Stimulated activated CD8-positive, alpha-beta memory T cell treated with anti-CD3 and anti-CD28 coated beads, Interleukin-7, amount 100 ng/mL, for 1 hour (primary cell): ENCODE measurements around the gene DENND5B.

Experiments
- DNase-seq, 2 donors: peaks; one replicate each; pipeline ENCODE4 v3.0.0-alpha.2; 2020; ENCODE audit warnings: low read depth in 2 of 2

The DENND5B gene

DNA sequence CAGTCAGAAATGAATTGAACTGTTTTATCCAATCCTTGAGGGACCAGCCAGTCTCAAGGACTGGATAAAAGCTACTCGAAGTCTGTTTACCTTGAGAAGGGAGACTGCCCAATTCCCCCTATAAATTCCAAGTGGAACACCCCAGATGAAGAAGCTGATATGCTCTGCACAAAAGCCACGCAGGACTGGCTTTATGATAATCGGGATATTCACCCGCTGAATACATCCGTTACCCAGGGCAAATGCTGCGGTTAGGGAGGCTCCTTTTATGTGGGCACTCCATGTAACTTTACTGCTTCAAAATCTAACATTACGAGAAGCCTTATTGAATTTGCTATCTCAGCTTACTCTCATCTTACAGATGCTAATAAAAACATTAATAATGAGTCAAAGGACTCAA lies 119.1 kb downstream of the DENND5B start:
- no peak for DNase-seq

DNA sequence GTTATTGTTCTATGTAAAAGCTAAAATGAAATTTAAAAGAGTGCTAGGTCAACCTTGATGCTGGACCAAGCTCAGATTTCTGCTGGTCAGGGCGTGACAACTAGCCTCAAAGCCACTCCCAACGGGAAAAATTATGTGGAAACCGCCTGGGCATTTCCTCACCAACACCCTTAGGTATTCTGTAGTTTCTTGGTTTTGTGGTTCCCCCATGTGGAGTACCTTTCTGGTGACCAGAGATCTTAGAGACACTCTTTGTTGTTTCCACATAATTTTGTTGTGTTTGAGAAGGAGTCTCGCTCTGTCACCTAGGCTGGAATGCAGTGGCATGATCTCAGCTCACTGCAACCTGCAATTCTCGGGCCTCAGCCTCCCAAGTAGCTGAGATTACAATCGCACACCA lies 119.9 kb downstream of the DENND5B start:
- DNase-seq = no peak

DNA sequence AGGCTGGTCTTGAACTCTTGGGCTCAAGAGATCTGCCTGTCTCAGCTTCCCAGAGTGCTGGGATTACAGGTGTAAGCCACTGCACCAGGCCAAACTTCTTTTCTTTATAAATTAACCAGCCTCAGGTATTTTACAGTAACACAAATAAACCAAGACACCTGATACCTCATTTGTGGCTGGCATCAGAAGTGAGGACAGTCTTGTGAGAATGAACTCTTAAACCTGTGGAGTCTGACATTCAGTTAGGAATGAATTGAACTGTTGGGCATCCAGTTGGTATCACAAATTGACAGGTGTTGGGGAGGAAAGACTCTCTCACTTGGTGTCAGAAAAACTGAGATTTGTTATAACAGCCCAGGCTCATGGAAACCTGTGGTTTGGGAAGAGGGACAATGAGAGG lies 120.5 kb downstream of the DENND5B start:
- no peak for DNase-seq

DNA sequence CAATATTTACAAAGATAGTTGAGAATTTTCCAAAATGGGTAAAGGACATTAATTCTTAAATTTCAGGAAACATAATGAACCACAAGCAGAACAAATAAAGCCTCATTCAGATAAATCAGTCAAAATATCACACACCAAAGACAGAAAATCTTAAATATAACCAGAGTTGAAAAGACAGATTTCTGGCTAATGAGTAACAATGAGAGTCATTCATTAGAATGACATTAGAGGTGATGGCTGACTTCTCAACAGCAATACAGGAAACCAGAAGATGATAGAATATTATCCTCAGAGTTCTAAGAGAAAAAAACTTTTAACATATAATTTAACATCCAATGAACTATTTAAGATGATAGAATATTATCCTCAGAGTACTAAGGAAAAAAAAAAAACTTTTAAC lies 124.2 kb downstream of the DENND5B start:
- DNase-seq = no peak

DNA sequence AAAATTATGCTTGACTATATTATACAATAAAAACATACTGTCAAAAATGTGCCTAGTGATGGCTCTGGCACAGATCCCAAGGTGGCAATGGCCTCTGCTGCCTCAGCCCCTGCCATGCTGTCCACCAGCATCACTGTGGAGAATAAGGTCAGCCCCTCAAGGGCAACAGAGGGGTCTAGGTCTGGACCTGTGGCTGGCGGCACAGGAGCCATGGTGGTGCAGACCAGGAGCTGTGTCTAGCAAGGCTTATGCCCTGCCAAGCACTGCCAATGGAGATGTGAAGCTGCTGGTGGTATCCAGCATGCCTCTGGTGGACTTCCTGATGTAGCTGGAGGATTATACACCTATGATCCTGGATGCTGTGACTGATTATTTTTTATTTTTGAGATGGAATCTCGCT lies 125.9 kb downstream of the DENND5B start:
- DNase-seq = no peak

DNA sequence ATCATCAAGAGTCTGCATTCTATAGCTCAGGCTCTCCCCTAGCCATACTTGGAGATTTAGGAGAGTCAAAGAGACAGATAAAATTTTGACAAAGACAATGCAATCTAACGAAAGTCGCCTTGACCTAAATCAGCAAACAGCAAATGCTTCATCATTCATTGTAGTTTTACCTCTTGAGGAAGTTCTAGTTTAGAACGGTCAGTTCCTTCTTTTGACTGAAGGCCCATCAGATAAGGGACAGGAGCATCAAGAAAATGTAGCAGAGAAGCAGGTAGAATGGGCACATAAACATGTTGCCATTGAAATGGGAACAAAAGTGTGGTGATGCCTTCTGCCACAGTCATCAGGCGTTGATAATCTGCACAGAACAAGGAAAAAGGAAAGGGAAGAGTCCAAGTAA lies 130.9 kb downstream of the DENND5B start:
- no peak for DNase-seq

DNA sequence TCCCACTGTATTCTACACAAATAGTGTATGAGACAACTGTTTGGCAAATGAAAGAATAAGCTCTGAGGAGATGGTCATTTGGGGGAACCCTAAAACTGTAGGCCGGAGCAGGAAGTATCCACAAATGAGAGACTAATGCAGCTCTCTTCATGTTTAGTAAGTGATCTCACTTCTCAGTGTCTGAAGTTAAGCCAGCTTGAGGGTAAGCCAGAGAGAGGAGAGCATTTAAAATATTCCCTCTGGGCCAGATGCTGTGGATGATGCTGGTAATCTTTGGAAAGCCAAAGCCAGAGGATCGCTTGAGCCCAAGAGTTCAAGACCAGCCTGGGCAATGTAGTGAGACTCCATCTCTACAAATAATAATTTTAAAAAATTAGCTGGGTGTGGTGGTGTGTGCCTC lies 134.4 kb downstream of the DENND5B start:
- DNase-seq = no peak

DNA sequence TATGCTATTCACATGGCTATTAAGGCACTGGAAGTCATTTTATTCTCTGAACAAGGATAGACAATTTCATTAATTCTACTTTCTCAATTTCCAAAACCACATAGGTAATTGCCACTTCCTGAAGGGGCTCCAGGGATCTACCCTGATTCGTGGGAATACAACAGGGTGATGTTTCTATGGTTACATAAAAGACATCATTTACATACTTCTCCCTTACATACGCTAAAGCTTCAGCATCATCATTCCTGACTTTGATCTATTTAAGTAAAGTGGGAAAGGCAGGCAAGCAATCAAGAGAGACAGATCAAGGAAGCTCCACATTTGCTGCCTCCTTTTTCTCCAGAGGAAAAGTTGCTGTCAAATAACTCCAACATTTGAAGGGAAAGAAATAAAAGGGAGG lies 146.2 kb downstream of the DENND5B start:
- DNase-seq = no peak

DNA sequence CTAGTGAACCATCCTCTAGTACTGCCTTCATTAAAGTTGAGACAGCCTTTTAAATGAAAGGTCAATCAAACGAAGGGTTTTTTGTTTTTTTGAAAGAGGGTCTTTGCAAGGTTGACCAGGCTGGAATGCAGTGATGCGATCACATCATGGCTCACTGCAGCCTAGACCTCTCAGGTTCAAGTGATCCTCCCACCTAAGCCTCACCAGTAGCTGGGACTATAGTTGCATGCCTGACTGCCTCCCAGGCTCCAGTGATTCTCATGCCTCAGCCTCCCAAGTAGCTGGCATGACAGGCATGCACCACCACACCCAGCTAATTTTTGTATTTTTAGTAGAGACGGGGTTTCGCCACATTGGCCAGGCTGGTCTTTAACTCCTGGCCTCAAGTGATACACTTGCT lies 150.3 kb downstream of the DENND5B start:
- no peak for DNase-seq

DNA sequence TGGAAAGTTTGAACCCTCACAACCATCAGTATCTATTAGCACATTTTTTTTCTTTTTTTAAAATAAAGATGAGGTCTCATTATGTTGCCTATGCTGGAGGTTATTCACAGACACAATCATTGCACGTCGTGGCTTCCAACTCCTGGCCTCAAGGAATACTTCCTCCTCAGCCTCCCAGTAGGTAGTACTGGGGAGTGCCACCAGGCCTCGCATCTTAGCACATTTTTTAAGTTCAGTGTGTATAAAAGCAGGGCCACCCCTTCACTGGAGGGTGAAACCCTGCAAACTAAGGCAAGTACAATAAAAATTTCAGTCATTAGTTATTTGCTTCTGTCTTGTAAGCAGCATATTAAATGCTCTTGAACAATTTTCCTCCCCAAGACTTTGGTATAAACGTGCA lies 150.8 kb downstream of the DENND5B start:
- no peak for DNase-seq

DNA sequence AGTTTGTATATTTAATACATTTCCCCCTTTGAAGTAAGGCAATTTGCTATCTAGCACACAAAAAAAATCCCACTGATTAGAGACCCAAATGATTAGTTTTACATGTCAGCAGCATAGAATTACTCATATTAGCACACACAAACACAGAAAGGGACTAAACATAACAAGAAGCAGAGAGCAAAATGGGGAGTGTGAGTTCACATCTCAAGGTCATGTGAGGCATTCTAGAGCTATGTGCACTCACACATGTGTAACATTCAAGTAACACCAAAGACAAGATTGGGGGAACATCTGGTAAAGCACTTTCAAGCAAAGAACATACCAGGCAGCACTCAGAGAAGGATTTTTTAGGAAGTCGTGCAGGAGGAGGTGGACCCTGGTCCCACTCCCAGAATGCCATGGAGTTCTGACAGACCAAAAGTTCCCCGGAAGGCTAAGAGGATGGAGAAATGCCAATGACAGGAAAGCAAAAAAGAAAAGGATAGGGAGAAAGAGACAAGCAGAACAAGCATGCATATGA lies 159.2 kb downstream of the DENND5B start:
- no peak for DNase-seq

DNA sequence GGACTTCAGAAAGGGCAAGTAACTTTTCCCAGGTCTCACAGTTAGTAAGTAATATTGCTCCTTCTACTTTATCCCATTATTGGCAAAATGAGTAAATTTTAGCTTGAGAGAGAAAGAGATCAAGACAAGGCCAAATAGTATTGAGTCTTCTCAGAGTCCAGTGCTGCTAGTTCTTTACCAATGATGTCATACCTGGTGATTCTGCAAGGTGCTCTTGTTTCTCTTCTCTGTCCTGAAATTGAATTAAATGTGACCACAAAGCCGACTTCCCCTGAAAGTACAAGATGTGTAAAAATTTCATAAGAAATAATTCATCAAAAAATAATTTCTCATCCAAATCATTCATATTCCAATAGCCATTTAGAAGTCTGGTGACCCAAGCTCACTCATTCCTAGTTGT lies 167.5 kb downstream of the DENND5B start:
- no peak for DNase-seq

DNA sequence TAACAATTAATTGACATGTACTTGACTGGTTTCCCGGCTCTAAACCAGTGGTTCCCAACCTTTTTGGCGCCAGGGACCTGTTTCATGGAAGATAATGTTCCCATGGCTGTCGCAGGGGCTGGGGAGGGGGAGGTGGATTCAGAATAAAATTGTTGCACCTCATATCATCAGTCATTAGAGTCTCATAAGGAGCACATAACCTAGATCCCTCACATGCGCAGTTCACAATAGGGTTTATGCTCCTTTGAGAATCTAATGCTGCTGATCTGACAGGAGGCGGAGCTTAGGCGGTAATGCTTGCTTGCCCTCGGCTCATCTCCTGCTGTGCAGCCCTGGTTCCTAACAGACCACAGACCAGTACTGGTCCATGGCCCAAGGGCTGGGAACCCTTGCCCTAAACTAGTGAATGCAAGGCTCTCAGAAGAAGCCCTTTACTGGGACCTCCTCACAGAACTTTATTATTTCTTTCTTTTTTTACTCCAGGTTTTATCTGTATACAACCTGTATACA lies 178.6 kb downstream of the DENND5B start:
- no peak for DNase-seq

DNA sequence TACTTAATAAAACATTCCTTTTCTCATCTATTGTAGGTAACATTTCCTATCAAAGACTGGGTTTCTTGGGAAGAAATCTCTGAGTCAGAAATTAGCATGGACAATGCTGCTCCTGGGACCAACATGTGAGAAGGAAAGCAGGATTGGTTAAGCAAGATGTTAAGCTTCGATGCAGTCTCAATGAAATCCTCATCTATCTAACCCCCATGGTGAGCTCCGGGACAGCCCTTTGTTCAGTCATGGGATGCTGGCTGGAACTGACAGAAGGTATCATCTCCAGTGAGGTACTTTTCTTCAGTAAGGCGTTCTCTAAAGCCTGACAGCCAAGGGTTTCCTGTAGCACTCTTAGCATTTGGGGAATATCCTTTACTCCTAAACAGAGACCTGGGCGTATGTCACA lies 182.2 kb downstream of the DENND5B start:
- no peak for DNase-seq

DNA sequence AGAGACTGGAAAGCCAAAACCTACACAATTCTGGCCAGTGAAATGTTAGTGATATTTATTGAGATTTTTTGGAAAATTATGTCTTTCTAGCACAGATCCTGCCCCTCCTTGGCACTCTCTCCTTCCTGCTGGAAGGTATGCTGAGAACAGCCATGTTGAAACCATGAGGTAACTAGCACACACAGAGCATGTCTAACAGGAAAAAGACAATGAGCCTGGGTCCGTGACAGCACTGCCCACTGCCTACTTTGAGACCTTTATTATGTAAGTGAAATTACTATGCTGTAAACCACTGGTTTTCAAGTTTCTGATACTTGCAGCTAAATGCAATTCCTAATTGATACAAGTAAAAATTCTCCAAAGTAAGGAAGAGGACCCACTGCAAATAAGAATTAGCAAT lies 183.4 kb downstream of the DENND5B start:
- no peak for DNase-seq

DNA sequence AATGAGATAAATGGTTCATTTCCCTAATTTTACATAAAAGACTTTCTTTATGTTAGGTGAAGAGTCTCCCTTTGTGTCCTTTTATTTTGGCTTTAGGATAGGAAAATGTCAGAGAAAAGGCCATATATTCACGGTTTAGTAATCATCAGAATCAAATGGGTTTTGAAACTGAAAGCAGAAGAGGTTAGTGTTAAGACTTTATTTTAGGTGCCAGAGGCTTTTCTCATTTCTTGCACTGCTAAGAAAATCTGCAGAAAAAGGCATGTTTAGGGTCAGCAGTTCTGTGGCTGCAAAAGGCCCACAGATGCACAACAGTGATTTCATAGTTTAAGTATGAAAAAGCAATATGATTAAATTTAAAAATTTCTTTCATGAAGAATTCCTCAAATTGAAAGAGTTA lies 184.6 kb downstream of the DENND5B start:
- no peak for DNase-seq

DNA sequence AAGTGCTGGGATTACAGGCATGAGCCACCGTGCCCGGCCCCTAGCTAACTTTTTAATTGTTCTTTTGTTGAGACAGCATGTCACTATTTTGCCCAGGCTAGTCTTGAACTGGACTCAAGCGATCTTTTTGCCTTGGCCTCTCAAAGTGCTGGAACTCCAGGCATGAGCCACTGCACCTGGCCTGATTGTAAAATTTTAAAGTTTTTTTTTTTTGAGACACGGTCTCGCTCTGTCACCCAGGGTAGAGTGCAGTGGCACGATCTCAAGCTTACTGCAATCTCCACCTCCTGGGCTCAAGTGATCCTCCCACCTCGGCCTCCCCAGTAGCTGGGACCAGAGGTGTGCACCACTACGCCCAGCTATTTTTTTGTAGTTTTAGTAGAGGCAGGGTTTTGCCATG lies 185.9 kb downstream of the DENND5B start:
- DNase-seq = no peak

DNA sequence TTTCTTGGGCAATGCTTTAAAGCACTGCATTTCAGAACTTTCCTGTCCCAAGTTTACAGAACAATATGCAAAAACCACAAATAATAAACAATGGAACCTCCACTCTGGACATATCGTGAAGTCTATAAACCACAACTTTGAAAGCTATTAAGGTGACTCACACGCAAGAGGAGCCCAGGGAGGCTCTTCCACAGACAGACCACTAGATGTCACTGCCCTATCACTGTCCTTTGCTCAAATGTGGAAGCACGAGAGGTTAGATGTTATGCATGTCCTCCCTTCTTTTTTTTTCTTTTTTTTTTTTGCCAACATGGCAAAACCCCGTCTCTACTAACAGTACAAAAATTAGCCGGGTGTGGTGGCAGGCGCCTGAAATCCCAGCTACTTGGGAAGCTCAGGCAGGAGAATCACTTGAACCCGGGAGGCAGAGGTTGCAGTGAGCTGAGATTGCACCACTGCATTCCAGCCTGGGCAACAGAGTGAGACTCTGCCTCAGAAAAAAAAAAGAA lies 187.8 kb downstream of the DENND5B start:
- peak in 1 of 2 donors; percentile 10 for DNase-seq

DNA sequence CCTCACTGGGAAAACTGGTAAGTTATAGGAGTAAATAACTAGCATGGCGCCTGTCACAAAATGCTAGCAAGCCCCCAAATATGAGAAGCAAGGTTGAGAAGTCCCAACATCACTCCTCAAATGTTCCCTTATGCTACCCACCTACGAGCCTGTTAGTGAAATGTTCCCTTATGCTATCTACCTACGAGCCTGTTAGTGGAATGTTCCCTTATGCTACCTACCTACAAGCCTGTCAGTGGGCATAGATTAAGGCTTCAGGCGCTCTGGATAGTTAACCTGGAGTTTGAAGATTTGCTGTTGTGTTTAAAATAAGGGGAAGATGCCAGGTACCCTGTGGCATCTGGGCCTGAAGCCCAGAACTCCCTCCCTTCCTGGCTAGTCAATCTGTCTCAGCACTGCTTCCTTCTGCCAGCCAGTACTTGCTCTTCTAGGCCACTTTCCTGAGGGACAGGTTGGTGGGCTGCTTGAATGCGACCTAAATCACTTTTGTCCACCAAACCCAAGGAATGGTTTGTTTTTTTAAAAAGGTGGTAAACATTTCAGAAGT lies 197.9 kb downstream of the DENND5B start:
- DNase-seq = no peak

DNA sequence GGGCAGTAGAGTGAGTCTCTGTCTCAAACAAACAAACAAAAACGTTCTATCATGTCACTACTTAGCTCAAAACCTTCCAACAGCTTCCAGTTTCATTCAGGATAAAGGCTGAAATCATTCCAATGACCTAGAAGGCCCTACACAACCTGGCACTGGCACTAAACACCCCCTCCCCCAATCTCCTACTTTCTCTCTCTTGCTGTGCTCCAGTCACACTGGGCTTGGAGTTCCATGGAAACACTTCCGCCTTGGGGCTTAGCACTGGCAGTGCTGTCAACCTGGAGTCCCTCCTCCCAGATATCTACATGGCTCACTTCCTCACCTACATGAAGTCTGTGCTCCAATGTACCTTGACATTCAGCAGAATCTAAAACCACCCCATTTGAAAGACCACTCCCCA lies 199.9 kb downstream of the DENND5B start:
- no peak for DNase-seq

DNA sequence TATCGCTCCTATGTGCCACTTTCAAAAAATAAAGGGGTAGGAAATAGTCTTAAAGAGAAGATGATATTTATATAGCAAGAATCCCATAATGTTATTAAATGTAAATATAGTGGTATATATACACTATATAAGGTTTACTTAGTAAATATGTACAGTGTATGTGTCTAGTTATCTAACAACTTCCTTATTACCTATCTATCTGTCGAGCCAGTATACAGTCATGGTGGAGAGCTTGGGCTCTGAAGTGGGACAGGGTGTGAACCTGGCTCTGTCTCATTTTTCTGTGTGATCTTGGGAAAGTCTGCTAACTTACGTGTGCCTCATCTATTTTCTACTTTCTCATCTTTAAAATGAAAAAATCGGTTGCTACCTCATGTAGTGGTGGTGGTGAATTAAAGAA lies 202.2 kb downstream of the DENND5B start:
- no peak for DNase-seq

DNA sequence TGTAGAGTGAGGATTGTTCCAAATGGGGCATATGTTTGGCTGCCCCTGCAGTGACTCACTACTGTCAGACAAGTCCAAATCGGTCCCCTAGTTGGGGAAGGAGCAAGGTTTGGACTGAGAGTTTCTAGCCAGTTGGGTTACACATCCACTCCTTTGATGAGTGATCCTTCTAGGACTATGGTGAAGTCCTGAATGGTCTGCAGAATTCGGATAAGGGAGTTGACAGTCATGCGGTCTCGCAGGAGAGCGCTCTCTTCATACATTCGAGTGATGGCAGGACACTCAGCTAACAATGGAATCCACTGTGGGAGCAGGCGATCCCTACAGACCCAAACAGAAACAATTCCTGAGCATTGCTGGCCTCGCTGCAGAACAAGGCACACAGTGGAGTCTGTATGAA lies 203.5 kb downstream of the DENND5B start:
- no peak for DNase-seq

DNA sequence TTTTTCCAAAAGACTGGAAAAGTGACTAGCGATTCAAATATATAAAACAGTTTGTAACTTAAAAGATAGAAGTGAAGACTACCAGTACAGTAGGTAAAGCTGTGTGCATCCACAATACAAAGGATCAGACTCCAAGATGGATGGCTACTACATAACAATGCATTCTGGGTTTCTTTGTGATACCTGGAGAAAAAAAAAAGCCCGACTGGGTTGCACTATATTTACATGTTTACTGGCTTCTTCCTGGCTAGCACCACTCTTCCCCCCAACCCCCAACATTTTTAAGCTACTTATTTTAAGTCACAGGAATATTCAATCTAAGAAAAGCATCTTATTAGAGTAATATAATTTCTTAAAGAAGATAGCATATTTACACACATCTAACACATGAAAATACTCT lies 203.9 kb downstream of the DENND5B start:
- no peak for DNase-seq

DNA sequence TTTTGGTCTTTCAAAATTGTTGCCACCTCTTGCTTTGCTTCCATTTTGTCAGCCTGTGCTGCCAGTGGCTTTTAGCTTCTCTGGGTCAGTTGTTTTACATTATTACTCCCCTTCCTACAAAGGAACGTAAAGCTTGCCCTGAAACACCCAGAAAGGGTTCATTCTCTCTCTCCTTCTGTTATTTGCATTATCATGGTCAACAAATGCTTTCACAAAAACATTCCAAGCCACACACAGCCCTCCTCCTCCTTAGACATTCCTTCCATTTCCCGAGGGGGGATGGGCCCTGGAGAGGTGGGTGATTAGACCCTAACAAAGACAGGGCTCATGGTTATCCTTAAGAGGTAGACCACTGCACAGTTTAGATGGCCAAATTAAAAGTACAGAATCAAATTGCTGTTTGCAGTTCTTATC lies 204.6 kb downstream of the DENND5B start:
- DNase-seq = no peak
